GM12878 (cell line): ENCODE results near the gene MSTN. TPM values are rescaled to one million over a fixed set of nuclear protein-coding genes. Genes with fewer than 3 reads are reported as not detected.

Source experiments
- ATAC-seq: fragments of 200-7000 bp; cut with Tn5 transposase; 3 replicates; pipeline ENCODE4 v1.9.1; 2020; ENCODE audit warnings: mild to moderate bottlenecking, moderate library complexity
- BruUV-seq: library from RNA; stranded (reverse); fragments of 400-500 nt; replicated peaks from 2 replicates; lab custom pipeline; 2021; lab: Mats Ljungman, UMichigan
- CTCF ChIA-PET: fragments of 300-600 bp; sonication (Branson Sonifier 250); formaldehyde crosslinking; extraction: SDS; loops from one replicate; lab custom pipeline; 2021; ENCODE audit warnings: inconsistent platforms; lab: Yijun Ruan, JAX
- POLR2A ChIA-PET: fragments of 350-600 bp; formaldehyde crosslinking; extraction: SDS; loops from one replicate; lab custom pipeline; 2021; ENCODE audit warnings: inconsistent platforms; lab: Charles Lee
- RAD21 ChIA-PET: fragments of 300-600 bp; sonication (Branson Sonifier 250); formaldehyde crosslinking; loops from one replicate; lab custom pipeline; 2023; ENCODE audit warnings: antibody characterized with exemption; ENCODE audit not compliant: unreplicated experiment; lab: Charles Lee
- SMC1A ChIA-PET: fragments of 300-600 bp; sonication (Branson Sonifier 250); formaldehyde crosslinking; loops from one replicate; lab custom pipeline; 2023; ENCODE audit not compliant: unreplicated experiment, uncharacterized antibody; lab: Charles Lee
- DNase-seq: peaks from one replicate; pipeline ENCODE4 v3.0.0-alpha.2; 2011; ENCODE audit warnings: low read depth, low spot score
- FAIRE-seq: peaks from 3 replicates; lab custom pipeline; 2011; peaks lifted over from hg19 to GRCh38; lab: Jason Lieb, UNC
- H2AFZ ChIP-seq: 2 replicates; pipeline ENCODE4 v1.6.0; 2011; ENCODE audit warnings: low read depth, low read length, control low read depth; ENCODE audit not compliant: control insufficient read depth
- H3K27ac ChIP-seq: 2 replicates; pipeline ENCODE4 v1.5.1; 2011; ENCODE audit warnings: control low read depth; ENCODE audit not compliant: control insufficient read depth, insufficient read depth
- H3K27me3 ChIP-seq, 2 experiments: replicated peaks in 1 of 2; 2 replicates each; pipeline versions ENCODE4 v1.6.0 to v1.6.1; 2011; ENCODE audit warnings: low read length in 1 of 2; ENCODE audit not compliant: control insufficient read depth in 2 of 2, insufficient read depth in 2 of 2
- H3K36me3 ChIP-seq, 2 experiments: 2 replicates each; pipeline ENCODE4 v1.5.1; 2011; ENCODE audit warnings: low read length in 1 of 2; ENCODE audit not compliant: control insufficient read depth in 2 of 2, insufficient read depth in 2 of 2
- H3K4me1 ChIP-seq: 2 replicates; pipeline ENCODE4 v1.6.1; 2011; ENCODE audit warnings: mild to moderate bottlenecking, low read length, moderate library complexity, mixed read lengths; ENCODE audit not compliant: control insufficient read depth, insufficient read depth
- H3K4me2 ChIP-seq: 2 replicates; pipeline ENCODE4 v1.6.0; 2011; ENCODE audit warnings: control low read depth; ENCODE audit not compliant: control insufficient read depth, insufficient read depth
- H3K4me3 ChIP-seq: fragments of 200-600 bp; sonication (generic); 2 replicates; pipeline ENCODE4 v1.5.1; 2016
- H3K79me2 ChIP-seq: 2 replicates; pipeline ENCODE4 v1.6.0; 2011; ENCODE audit warnings: low read length; ENCODE audit not compliant: control insufficient read depth, insufficient read depth
- H3K9ac ChIP-seq: 2 replicates; pipeline ENCODE4 v1.8.0; 2011; ENCODE audit warnings: low read length, control low read depth, mixed read lengths; ENCODE audit not compliant: control insufficient read depth, insufficient read depth
- H3K9me3 ChIP-seq: replicated peaks from 3 replicates; pipeline ENCODE4 v1.5.1; 2011; ENCODE audit warnings: mild to moderate bottlenecking, low read length; ENCODE audit not compliant: control insufficient read depth, insufficient read depth
- H4K20me1 ChIP-seq: 2 replicates; pipeline ENCODE4 v1.6.0; 2011; ENCODE audit not compliant: control insufficient read depth, insufficient read depth
- BMI1 ChIP-seq: fragments of 450-650 bp; IDR thresholded peaks from 2 replicates; pipeline ENCODE4 v1.6.1; 2016; ENCODE audit warnings: mild to moderate bottlenecking, moderate library complexity, borderline replicate concordance
- CBFB ChIP-seq: IDR thresholded peaks from 2 replicates; pipeline ENCODE4 v1.6.1; 2016; ENCODE audit warnings: antibody characterized with exemption, low read depth
- CBX5 ChIP-seq: sonication (generic); IDR thresholded peaks from 2 replicates; pipeline ENCODE4 v1.6.1; 2016; ENCODE audit warnings: low read depth, moderate library complexity, mild to moderate bottlenecking, inconsistent platforms
- IKZF1 ChIP-seq: fragments of 450-650 bp; conservative IDR thresholded peaks from 2 replicates; pipeline ENCODE4 v1.6.1; 2017; ENCODE audit warnings: antibody characterized with exemption, mild to moderate bottlenecking
- RAD21 ChIP-seq: IDR thresholded peaks from 2 replicates; pipeline ENCODE4 v1.6.1; 2011; ENCODE audit warnings: mild to moderate bottlenecking, low read depth, low read length, moderate library complexity; ENCODE audit not compliant: insufficient read depth
- RAD51 ChIP-seq: fragments of 450-650 bp; IDR thresholded peaks from 2 replicates; pipeline ENCODE4 v1.6.1; 2016; ENCODE audit warnings: moderate library complexity, mild to moderate bottlenecking, inconsistent platforms
- RBBP5 ChIP-seq: fragments of 200-600 bp; sonication (generic); conservative IDR thresholded peaks from 2 replicates; pipeline ENCODE4 v1.6.1; 2016
- SMAD5 ChIP-seq: IDR thresholded peaks from 2 replicates; pipeline ENCODE4 v1.6.1; 2016; ENCODE audit warnings: antibody characterized with exemption, low read depth
- SP1 ChIP-seq: IDR thresholded peaks from one replicate; pipeline ENCODE4 v1.6.1; 2011; ENCODE audit warnings: low read depth, low read length
- WRNIP1 ChIP-seq: IDR thresholded peaks from 2 replicates; pipeline ENCODE4 v1.6.1; 2011; ENCODE audit warnings: low read depth, low read length, improper control_type of control experiment, borderline replicate concordance
- WGBS: methylation state at CpG from one replicate; pipeline ENCODE4 v1.1.6; 2016; ENCODE audit warnings: low lambda C conversion rate; ENCODE audit not compliant: insufficient replicate concordance, insufficient coverage; ENCODE audit errors: missing lambda C conversion rate; 5-methylcytosine and 5-hydroxymethylcytosine counted together
- in situ Hi-C: fragments of 300-500 bp; cut with MboI; formaldehyde crosslinking; loops from 9 replicates; pipeline ENCODE4 v1.14.3; 2018; ENCODE audit warnings: mixed read lengths
- intact Hi-C: fragments of 100-400 bp; cut with micrococcal nuclease; formaldehyde crosslinking; loops from one replicate; pipeline ENCODE4 v1.14.2; 2022; ENCODE audit not compliant: unreplicated experiment
- polyA plus RNA-seq, 11 experiments: library from polyadenylated mRNA; depleted of rRNA in 4 of 11; unstranded in 6 of 11; stranded (reverse) in 5 of 11; fragments of >200 nt; fragmentation: Nextera tagmentation in 4 of 11; fragmentation: Illumina TruSeq in 1 of 11; extraction: Ambion mirVana in 4 of 11; extraction: Trizol in 1 of 11; gene quantifications; 1 replicate in 1 of 11; 2 replicates in 10 of 11; pipeline versions ENCODE4 v1.2.1 to v1.2.3, GENCODE V29; 2011 to 2016; ENCODE audit warnings: inconsistent platforms in 2 of 11, missing spikeins in 2 of 11, low read depth in 1 of 11
- total RNA-seq, 4 experiments: library from RNA; depleted of rRNA in 3 of 4; stranded (reverse); fragments of >200 nt in 3 of 4; fragmentation: Illumina TruSeq in 1 of 4; extraction: Trizol in 1 of 4; gene quantifications; 2 replicates each; pipeline versions ENCODE4 v1.2.1 to v1.2.3, GENCODE V29; 2013 to 2021
- TF ChIP-seq, protein P1 (sequence below): IDR thresholded peaks from 2 replicates; pipeline ENCODE4 v1.6.1; 2012; ENCODE audit warnings: low read depth, low read length, improper control_type of control experiment
- TF ChIP-seq, protein P2 (sequence below): IDR thresholded peaks from 2 replicates; pipeline ENCODE4 v1.6.1; 2012; ENCODE audit warnings: improper control_type of control experiment, low read depth, low read length; ENCODE audit not compliant: insufficient replicate concordance

MSTN gene
- total and polyA plus RNA-seq, 10 of the 15 experiments (the other 5 are each of a cell fraction or from before 2014, with no cell fraction given): 0.04 to 0.33 (median 0.10) TPM; not detected in 7

DNA sequence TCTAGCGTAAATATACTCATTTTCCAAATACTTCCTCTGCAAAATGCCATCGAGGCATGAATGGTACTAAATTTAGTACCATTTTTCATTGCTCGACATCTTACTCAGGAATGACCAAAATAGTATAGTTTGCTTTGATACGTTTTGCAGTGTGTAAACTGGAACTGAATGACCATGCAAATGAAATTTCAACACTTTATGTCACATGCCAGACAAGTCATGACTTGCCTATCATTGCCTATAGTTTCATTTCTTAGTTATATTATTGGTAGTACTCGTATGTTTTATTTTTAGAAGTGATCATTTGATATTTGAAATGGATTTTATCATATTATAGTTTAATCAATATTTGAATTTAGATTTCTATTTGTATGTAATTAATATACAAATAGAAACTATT, 9.1 kb downstream of the MSTN start:
- POLR2A ChIA-PET: no interaction called here
- ATAC-seq (no peak), FAIRE-seq (no peak), DNase-seq (no peak)
- in situ Hi-C loops (no loop called here), intact Hi-C loops (no loop called here)
- BruUV-seq: no TSS peak
- H2AFZ ChIP-seq: no peak overlapping the region
- no peaks in the 10 kb centered on the region for H4K20me1 ChIP-seq
- no peaks in the 10 kb centered on the region for H3K4me1 ChIP-seq
- H3K79me2 ChIP-seq: no peaks in the 10 kb centered on the region
- RAD21 ChIA-PET: no interaction called here
- no peak overlapping the region for H3K9ac ChIP-seq
- H3K27me3 ChIP-seq: no peaks in the 10 kb centered on the region
- H3K9me3 ChIP-seq: no peaks in the 10 kb centered on the region
- H3K4me2 ChIP-seq: no peak overlapping the region
- no peak overlapping the region for H3K27ac ChIP-seq
- SMC1A ChIA-PET: no interaction called here
- 39% methylated on average over 5 of the region's 5 CpGs for WGBS
- CTCF ChIA-PET: interaction anchor here (1.1 to 1.9 kb wide), 2 partner anchors 11 to 255 kb away, joined by 3 to 4 read pairs; no protein-coding TSS in a partner anchor
- TF ChIP-seq RAD21 (no peak), CBX5 (no peak), SMAD5 (no peak), IKZF1 (no peak), RAD51 (no peak), BMI1 (no peak), RBBP5 (no peak), CBFB (no peak), WRNIP1 (no peak), SP1 (no peak)
- TF ChIP-seq, protein P1, sequence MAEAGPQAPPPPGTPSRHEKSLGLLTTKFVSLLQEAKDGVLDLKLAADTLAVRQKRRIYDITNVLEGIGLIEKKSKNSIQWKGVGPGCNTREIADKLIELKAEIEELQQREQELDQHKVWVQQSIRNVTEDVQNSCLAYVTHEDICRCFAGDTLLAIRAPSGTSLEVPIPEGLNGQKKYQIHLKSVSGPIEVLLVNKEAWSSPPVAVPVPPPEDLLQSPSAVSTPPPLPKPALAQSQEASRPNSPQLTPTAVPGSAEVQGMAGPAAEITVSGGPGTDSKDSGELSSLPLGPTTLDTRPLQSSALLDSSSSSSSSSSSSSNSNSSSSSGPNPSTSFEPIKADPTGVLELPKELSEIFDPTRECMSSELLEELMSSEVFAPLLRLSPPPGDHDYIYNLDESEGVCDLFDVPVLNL: no peak
- TF ChIP-seq, protein P2, sequence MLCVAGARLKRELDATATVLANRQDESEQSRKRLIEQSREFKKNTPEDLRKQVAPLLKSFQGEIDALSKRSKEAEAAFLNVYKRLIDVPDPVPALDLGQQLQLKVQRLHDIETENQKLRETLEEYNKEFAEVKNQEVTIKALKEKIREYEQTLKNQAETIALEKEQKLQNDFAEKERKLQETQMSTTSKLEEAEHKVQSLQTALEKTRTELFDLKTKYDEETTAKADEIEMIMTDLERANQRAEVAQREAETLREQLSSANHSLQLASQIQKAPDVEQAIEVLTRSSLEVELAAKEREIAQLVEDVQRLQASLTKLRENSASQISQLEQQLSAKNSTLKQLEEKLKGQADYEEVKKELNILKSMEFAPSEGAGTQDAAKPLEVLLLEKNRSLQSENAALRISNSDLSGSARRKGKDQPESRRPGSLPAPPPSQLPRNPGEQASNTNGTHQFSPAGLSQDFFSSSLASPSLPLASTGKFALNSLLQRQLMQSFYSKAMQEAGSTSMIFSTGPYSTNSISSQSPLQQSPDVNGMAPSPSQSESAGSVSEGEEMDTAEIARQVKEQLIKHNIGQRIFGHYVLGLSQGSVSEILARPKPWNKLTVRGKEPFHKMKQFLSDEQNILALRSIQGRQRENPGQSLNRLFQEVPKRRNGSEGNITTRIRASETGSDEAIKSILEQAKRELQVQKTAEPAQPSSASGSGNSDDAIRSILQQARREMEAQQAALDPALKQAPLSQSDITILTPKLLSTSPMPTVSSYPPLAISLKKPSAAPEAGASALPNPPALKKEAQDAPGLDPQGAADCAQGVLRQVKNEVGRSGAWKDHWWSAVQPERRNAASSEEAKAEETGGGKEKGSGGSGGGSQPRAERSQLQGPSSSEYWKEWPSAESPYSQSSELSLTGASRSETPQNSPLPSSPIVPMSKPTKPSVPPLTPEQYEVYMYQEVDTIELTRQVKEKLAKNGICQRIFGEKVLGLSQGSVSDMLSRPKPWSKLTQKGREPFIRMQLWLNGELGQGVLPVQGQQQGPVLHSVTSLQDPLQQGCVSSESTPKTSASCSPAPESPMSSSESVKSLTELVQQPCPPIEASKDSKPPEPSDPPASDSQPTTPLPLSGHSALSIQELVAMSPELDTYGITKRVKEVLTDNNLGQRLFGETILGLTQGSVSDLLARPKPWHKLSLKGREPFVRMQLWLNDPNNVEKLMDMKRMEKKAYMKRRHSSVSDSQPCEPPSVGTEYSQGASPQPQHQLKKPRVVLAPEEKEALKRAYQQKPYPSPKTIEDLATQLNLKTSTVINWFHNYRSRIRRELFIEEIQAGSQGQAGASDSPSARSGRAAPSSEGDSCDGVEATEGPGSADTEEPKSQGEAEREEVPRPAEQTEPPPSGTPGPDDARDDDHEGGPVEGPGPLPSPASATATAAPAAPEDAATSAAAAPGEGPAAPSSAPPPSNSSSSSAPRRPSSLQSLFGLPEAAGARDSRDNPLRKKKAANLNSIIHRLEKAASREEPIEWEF: no peak
- TF ChIP-seq, all 136 proteins: peak for 0
- Histone ChIP-seq H3K36me3 (no peaks in the 10 kb centered on the region), H3K4me3 (no peak overlapping the region)
